ENCODE data around the gene HIVEP3. TPM values are rescaled to one million over a fixed set of nuclear protein-coding genes. Genes with fewer than 3 reads are reported as not detected.

The HIVEP3 gene
- total and polyA plus RNA-seq, 2 of the 13 experiments (the other 11 are each of a cell fraction or from before 2014, with no cell fraction given): 0.05 TPM; not detected in 1

DNA sequence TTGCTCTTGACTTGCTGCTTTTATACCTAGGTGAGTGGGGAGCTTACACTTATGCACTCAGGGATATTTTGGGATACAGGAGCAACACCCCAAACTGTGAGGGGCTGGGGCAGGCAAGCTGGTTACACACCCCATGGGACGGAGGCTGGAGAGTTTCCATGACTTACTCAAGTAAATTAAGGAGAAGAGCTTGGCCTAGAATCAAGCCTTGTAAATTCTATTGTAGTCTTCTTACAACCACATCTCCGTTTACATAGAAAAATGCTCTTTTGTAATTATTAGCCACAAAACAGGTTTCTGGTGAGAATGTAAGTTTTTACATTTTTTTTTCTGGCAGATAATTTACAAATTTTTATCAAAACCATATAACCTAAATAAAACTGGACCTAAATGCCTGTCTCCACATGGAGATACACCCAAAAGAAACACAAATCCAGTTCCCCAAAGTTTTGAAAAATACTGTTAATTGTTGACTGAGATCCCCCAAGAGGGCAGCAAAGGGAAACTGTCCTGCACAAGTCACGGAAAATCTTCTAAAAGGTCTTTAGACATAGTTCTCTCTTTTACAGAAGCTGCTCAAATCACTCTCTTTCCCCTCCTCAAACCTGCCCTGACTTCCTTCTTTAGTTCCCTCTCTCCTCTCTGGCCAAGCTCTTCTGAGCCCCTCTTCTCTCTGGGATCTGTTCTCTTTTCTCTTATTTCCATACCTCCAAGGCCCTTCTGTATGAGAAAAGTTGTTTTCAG is 134.0 kb downstream of the HIVEP3 start (continued):
- TF ChIP-seq BATF2 (CRISPR knock-in tag; IDR thresholded peaks at IDR 0.05): no peak

DNA sequence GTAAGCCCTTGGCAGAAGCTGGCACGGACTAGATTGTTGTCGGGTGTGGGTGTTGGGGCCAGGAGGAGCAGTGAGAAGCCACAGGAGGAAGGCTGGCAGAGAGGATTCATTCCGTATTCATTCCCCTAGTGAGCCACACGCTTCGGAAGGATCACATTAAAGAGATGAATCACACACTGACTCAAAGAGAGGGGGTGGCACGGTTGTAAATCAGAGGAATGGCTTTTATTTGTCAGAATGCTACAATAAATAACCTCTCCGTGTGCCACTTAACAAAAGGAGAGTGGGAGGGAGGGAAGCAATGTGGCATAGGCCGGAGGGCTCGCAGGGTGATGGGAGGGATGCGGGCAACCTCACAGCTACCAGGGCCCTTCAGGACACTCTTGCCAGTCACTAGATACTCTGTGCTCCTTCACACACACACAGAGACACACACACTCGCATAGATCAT is 135.5 kb downstream of the HIVEP3 start:
- no peak overlapping the region for H2AFZ ChIP-seq (ENCODE audit: low read length)
- 8% methylated on average over 11 of the region's 11 CpGs for WGBS (ENCODE audit: low lambda C conversion rate)
- no peak overlapping the region for H3K9ac ChIP-seq (ENCODE audit: insufficient read depth, low read depth, low read length)
- no TSS peak for BruUV-seq (replicated peaks)
- H3K4me3 ChIP-seq (replicated peaks in 1 of 3; ENCODE audit: insufficient read depth in 1 of 3, low read depth in 2 of 3, low read length in 3 of 3): no peak overlapping the region
- no peaks in the 10 kb centered on the region for H3K9me3 ChIP-seq (ENCODE audit: low read length)
- POLR2A ChIA-PET: no interaction called here
- H3K4me1 ChIP-seq (ENCODE audit: insufficient read depth, low read length): no peaks in the 10 kb centered on the region
- FAIRE-seq (no peak), ATAC-seq (no peak), DNase-seq (ENCODE audit: low spot score) (no peak)
- no peaks in the 10 kb centered on the region for H4K20me1 ChIP-seq (ENCODE audit: insufficient read depth, low read length)
- H3K79me2 ChIP-seq (ENCODE audit: insufficient read depth, low read length): no peaks in the 10 kb centered on the region
- intact Hi-C loops (cut with micrococcal nuclease; ENCODE audit: unreplicated experiment): no loop called here
- H3K36me3 ChIP-seq (replicated peaks in 1 of 2; ENCODE audit: control insufficient read depth in 1 of 2, insufficient read depth in 2 of 2, low read length in 2 of 2): no peaks in the 10 kb centered on the region
- H3K27ac ChIP-seq (ENCODE audit: extremely low read length, insufficient read depth, low read length): no peak overlapping the region
- in situ Hi-C loops (cut with HindIII; ENCODE audit: extremely low pct_ligation_motif_present, low pct_unique_long_range_greater_than_20kb): no loop called here
- H3K27me3 ChIP-seq (ENCODE audit: control insufficient read depth in 1 of 2, insufficient read depth in 2 of 2, low read length in 2 of 2): peaks cover 0 to 15% of the 10 kb centered on the region in 2 experiments; a peak in 3 of 5 replicates
- TF ChIP-seq ZNF724P (CRISPR knock-in tag; IDR thresholded peaks at IDR 0.05; ENCODE audit: borderline replicate concordance) (no peak), CBX1 (IDR thresholded peaks at IDR 0.05; ENCODE audit: low read depth) (no peak), BORCS8-MEF2B (CRISPR knock-in tag; IDR thresholded peaks at IDR 0.05) (no peak), HDAC1 (CRISPR knock-in tag; IDR thresholded peaks at IDR 0.05) (no peak), ZNF75D (CRISPR knock-in tag; IDR thresholded peaks at IDR 0.05; ENCODE audit: borderline replicate concordance) (no peak), SALL2 (CRISPR knock-in tag; IDR thresholded peaks at IDR 0.05) (no peak), U2AF1 (optimal IDR thresholded peaks at IDR 0.05; ENCODE audit: low read depth, low read length) (no peak), BATF2 (CRISPR knock-in tag; IDR thresholded peaks at IDR 0.05) (no peak), GATA4 (IDR thresholded peaks at IDR 0.05; ENCODE audit: borderline replicate concordance, low read depth) (no peak), ZNF792 (CRISPR knock-in tag; IDR thresholded peaks at IDR 0.05) (no peak), ZNF260 (CRISPR knock-in tag; IDR thresholded peaks at IDR 0.05; ENCODE audit: borderline replicate concordance, low read depth) (no peak)
- no peak overlapping the region for H3K4me2 ChIP-seq (ENCODE audit: low read depth, low read length)
- CTCF ChIA-PET (ENCODE audit: low intra/inter-chr PET ratio, low total read pairs): no interaction called here

Measured in HepG2 (cell line).